ENCODE measurements around the gene TAF11L5. TPM values are rescaled to one million over a fixed set of nuclear protein-coding genes. Genes with fewer than 3 reads are reported as not detected.
"Not testable (repeated sequence)": the region's sequence is repeated elsewhere in the genome, so short reads cannot be mapped to it uniquely, and the experiment has no call there.

The TAF11L5 gene
- total and polyA plus RNA-seq, 2 donors from 2014 or later: not detected

DNA sequence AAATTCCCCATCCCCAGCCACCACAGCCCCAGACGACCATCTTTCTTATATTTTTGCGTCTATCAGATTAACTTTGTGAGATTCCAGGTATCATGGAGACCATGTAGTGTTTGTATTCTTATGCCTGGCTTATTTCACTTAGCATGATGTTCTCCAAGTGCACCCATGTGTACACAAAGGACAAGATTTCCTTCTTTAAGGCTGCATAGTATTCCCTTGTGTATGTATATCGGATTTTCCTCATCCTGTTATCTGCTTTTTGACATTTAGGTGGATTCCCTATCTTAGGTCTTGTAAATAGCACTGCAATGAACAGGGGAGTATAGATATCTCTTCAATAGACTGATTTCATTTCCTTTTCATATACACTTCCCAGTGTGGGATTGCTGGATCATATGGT is 32.3 kb upstream of the TAF11L5 start:
- no peaks in the 10 kb centered on the region for H3K27me3 ChIP-seq (ENCODE audit: control insufficient read depth, insufficient read depth, low read length)
- DNase-seq (no peak), FAIRE-seq (no peak)
- TF ChIP-seq, protein P1, sequence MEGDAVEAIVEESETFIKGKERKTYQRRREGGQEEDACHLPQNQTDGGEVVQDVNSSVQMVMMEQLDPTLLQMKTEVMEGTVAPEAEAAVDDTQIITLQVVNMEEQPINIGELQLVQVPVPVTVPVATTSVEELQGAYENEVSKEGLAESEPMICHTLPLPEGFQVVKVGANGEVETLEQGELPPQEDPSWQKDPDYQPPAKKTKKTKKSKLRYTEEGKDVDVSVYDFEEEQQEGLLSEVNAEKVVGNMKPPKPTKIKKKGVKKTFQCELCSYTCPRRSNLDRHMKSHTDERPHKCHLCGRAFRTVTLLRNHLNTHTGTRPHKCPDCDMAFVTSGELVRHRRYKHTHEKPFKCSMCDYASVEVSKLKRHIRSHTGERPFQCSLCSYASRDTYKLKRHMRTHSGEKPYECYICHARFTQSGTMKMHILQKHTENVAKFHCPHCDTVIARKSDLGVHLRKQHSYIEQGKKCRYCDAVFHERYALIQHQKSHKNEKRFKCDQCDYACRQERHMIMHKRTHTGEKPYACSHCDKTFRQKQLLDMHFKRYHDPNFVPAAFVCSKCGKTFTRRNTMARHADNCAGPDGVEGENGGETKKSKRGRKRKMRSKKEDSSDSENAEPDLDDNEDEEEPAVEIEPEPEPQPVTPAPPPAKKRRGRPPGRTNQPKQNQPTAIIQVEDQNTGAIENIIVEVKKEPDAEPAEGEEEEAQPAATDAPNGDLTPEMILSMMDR (IDR thresholded peaks at IDR 0.05; ENCODE audit: borderline replicate concordance, extremely low read depth, insufficient read depth): no peak
- no peak overlapping the region for H3K4me3 ChIP-seq (ENCODE audit: low read length in 3 of 3)
- no peaks in the 10 kb centered on the region for H3K36me3 ChIP-seq (ENCODE audit: control insufficient read depth in 2 of 3, insufficient read depth in 3 of 3, low read length in 3 of 3)
- intact Hi-C loops (cut with DNase I): no loop called here
- H3K27ac ChIP-seq (ENCODE audit: low read depth in 2 of 2, low read length in 2 of 2): no peak overlapping the region
- no peak overlapping the region for H3K9ac ChIP-seq (ENCODE audit: low read length in 3 of 3)
- no peaks in the 10 kb centered on the region for H3K4me1 ChIP-seq (ENCODE audit: control insufficient read depth in 2 of 3, insufficient read depth in 2 of 3, low read depth in 1 of 3, low read length in 3 of 3)
- no peaks in the 10 kb centered on the region for H3K9me3 ChIP-seq (ENCODE audit: control insufficient read depth in 2 of 3, insufficient read depth in 1 of 3, low read length in 3 of 3)

DNA sequence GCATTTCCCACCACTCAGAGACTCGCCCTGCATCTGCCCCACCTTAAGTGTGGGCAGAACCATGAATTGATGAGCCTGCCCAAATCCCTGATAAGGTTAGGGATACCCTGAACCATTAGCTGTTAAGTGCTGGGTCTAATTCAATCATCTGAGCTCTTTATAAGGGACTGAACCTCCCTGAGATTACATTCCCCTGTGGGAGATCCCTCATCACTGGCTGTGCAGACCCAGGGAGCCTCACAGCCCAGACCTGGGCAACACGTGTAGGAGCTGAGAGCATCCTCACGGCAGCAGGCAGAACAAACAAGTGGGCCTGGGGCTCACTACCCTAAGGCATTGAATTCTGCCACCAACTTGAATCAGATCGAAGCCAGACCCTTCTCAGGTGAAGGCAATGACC is 27.6 kb upstream of the TAF11L5 start:
- Histone ChIP-seq H3K4me3 (ENCODE audit: low read length in 3 of 3) (no peak overlapping the region), H3K4me1 (ENCODE audit: control insufficient read depth in 2 of 3, insufficient read depth in 2 of 3, low read depth in 1 of 3, low read length in 3 of 3) (no peaks in the 10 kb centered on the region), H3K9ac (ENCODE audit: low read length in 3 of 3) (no peak overlapping the region), H3K27ac (ENCODE audit: low read depth in 2 of 2, low read length in 2 of 2) (no peak overlapping the region), H3K9me3 (ENCODE audit: control insufficient read depth in 2 of 3, insufficient read depth in 1 of 3, low read length in 3 of 3) (no peaks in the 10 kb centered on the region), H3K36me3 (ENCODE audit: control insufficient read depth in 2 of 3, insufficient read depth in 3 of 3, low read length in 3 of 3) (no peaks in the 10 kb centered on the region), H3K27me3 (ENCODE audit: control insufficient read depth, insufficient read depth, low read length) (no peaks in the 10 kb centered on the region)
- DNase-seq (no peak), FAIRE-seq (no peak)
- intact Hi-C loops (cut with DNase I): no loop called here
- TF ChIP-seq, protein P1 (IDR thresholded peaks at IDR 0.05; ENCODE audit: borderline replicate concordance, extremely low read depth, insufficient read depth): no peak

DNA sequence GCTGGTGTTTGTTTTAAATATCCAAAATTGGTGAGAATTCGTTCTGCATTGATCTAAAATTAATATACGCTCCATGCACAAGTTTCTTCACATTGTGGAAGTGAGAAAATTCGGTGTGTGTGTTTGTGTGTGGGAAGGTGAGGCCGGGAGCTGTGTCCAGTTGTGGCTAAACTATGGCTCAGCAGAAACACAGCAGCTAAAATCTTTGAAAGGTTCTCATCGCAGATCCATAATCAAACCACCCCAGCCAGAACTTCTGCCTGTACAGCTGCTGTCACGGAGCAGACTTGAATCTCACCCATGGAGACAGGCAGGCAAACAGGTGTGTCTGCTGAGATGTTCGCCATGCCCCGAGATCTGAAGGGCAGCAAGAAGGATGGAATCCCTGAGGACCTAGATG is 27.1 kb upstream of the TAF11L5 start, which contains the start of gene TAF11L2:
TAF11L2 (plus strand) TSS at position 301 of the 400 bp plus-strand sequence.
- H3K27ac ChIP-seq (ENCODE audit: low read depth in 2 of 2, low read length in 2 of 2); H3K9ac ChIP-seq (ENCODE audit: low read length in 3 of 3); H3K4me3 ChIP-seq (ENCODE audit: low read length in 3 of 3); H3K4me1 ChIP-seq (ENCODE audit: control insufficient read depth in 2 of 3, insufficient read depth in 2 of 3, low read depth in 1 of 3, low read length in 3 of 3); H3K9me3 ChIP-seq (ENCODE audit: control insufficient read depth in 2 of 3, insufficient read depth in 1 of 3, low read length in 3 of 3); FAIRE-seq; H3K27me3 ChIP-seq (ENCODE audit: control insufficient read depth, insufficient read depth, low read length); DNase-seq; intact Hi-C loops (cut with DNase I); H3K36me3 ChIP-seq (ENCODE audit: control insufficient read depth in 2 of 3, insufficient read depth in 3 of 3, low read length in 3 of 3): not testable (repeated sequence)

DNA sequence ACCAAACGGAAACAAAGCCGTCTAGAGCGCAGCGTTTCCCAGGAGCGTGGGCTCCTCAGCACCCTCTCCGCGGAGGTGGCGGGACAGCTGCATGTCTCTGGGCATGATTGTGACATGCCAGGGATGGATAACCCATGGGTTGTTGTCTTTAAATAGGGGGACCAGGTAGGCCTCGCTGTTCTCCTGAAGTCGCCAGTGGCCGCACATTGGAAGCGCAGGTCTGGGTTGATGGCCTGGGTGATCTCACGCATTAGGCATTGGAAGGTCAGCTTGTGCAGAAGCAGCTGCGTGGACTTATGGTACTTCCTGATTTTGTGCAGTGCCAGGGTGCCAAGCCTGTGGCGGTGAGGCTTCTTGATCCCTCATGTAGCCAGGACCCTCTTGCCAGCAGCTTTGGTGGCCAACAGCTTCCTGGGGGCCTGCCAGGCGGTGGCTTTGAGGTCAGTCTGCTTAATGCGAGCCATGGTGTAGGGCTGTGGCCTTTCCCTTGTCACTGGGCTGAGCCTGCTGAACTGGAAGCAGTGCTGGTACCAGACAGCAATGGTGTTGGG is 13.2 kb upstream of the TAF11L5 start:
- Histone ChIP-seq H3K4me3 (ENCODE audit: low read length in 3 of 3) (no peak overlapping the region), H3K27ac (ENCODE audit: low read depth in 2 of 2, low read length in 2 of 2) (no peak overlapping the region), H3K36me3 (ENCODE audit: control insufficient read depth in 2 of 3, insufficient read depth in 3 of 3, low read length in 3 of 3) (no peaks in the 10 kb centered on the region), H3K9ac (ENCODE audit: low read length in 3 of 3) (no peak overlapping the region), H3K4me1 (ENCODE audit: control insufficient read depth in 2 of 3, insufficient read depth in 2 of 3, low read depth in 1 of 3, low read length in 3 of 3) (no peaks in the 10 kb centered on the region), H3K27me3 (ENCODE audit: control insufficient read depth, insufficient read depth, low read length) (no peaks in the 10 kb centered on the region), H3K9me3 (ENCODE audit: control insufficient read depth in 2 of 3, insufficient read depth in 1 of 3, low read length in 3 of 3) (no peaks in the 10 kb centered on the region)
- intact Hi-C loops (cut with DNase I): no loop called here
- TF ChIP-seq, protein P1 (IDR thresholded peaks at IDR 0.05; ENCODE audit: borderline replicate concordance, extremely low read depth, insufficient read depth): no peak
- FAIRE-seq: no peak
- DNase-seq: peak in 1 of 5 donors; percentile 52

DNA sequence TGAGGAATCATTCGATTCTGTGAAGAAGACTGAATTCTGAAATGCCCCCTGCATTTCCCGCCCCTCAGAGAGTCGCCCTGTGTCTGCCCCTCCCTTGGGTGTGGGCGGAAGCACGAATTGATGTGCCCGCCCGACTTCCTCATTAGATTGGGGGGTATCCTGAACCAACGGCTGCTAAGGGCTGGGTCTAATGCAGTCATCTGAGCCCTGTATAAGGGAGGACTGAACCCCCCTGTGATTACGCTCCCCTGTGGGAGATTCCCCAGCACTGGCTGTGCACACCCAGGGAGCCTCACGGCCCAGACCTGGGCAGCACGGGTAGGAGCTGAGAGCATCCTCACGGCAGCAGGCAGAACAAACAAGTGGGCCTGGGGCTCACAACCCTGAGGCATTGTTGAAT is 7.5 kb upstream of the TAF11L5 start:
- H3K9me3 ChIP-seq (ENCODE audit: control insufficient read depth in 2 of 3, insufficient read depth in 1 of 3, low read length in 3 of 3); H3K27ac ChIP-seq (ENCODE audit: low read depth in 2 of 2, low read length in 2 of 2); intact Hi-C loops (cut with DNase I); H3K4me3 ChIP-seq (ENCODE audit: low read length in 3 of 3); FAIRE-seq; H3K4me1 ChIP-seq (ENCODE audit: control insufficient read depth in 2 of 3, insufficient read depth in 2 of 3, low read depth in 1 of 3, low read length in 3 of 3); H3K27me3 ChIP-seq (ENCODE audit: control insufficient read depth, insufficient read depth, low read length); H3K9ac ChIP-seq (ENCODE audit: low read length in 3 of 3); H3K36me3 ChIP-seq (ENCODE audit: control insufficient read depth in 2 of 3, insufficient read depth in 3 of 3, low read length in 3 of 3): not testable (repeated sequence)
- peak in 1 of 5 donors; percentile 80 for DNase-seq

DNA sequence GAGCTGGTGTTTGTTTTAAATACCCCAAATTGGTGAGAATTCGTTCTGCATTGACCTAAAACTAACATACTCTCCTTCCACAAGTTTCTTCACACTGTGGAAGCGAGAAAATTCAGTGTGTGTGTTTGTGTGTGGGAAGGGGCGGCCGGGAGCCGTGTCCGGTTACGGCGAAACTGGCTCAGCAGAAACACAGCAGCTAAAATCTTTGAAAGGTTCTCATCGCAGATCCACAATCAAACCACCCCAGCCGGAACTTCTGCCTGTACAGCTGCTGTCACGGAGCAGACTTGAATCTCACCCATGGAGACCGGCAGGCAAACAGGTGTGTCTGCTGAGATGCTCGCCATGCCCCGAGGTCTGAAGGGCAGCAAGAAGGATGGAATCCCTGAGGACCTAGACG is 7.0 kb upstream of the TAF11L5 start, which contains the start of gene TAF11L3:
TAF11L3 (plus strand) TSS at position 301 of the 400 bp plus-strand sequence.
- H3K9me3 ChIP-seq (ENCODE audit: control insufficient read depth in 2 of 3, insufficient read depth in 1 of 3, low read length in 3 of 3); H3K27ac ChIP-seq (ENCODE audit: low read depth in 2 of 2, low read length in 2 of 2); H3K36me3 ChIP-seq (ENCODE audit: control insufficient read depth in 2 of 3, insufficient read depth in 3 of 3, low read length in 3 of 3); H3K27me3 ChIP-seq (ENCODE audit: control insufficient read depth, insufficient read depth, low read length); H3K9ac ChIP-seq (ENCODE audit: low read length in 3 of 3); H3K4me3 ChIP-seq (ENCODE audit: low read length in 3 of 3); H3K4me1 ChIP-seq (ENCODE audit: control insufficient read depth in 2 of 3, insufficient read depth in 2 of 3, low read depth in 1 of 3, low read length in 3 of 3); DNase-seq; FAIRE-seq; intact Hi-C loops (cut with DNase I): not testable (repeated sequence)
